Measurements from ENCODE around the gene NLRP14.

NLRP14 gene

GRCh38 chr11:7020183-7020917 is at the start of gene NLRP14, which contains the start of gene ZNF214:
Gene NLRP14 (plus strand): TSS chr11:7020479. CDS start chr11:7038587, 18,108 bp downstream.
Gene ZNF214 (minus strand): TSS chr11:7020346. CDS start chr11:7002835, 17,511 bp downstream.
- no peak for DNase-seq

GRCh38 chr11:6979365-6979764 is 40.9 kb upstream of the NLRP14 start:
- DNase-seq, result no peak

- DNase-seq, result no peak
These were observed 33.8 kb upstream of the NLRP14 start for GRCh38 chr11:6986487-6986886.

- DNase-seq, result no peak
These were observed 31.8 kb upstream of the NLRP14 start for GRCh38 chr11:6988506-6988905.

GRCh38 chr11:6991227-6991626 is 29.1 kb upstream of the NLRP14 start:
- no peak for DNase-seq

GRCh38 chr11:6992026-6992425 is 28.3 kb upstream of the NLRP14 start:
- no peak for DNase-seq

- no peak for DNase-seq
These were observed 27.5 kb upstream of the NLRP14 start for GRCh38 chr11:6992457-6993417.

GRCh38 chr11:6995703-6996102 is 24.6 kb upstream of the NLRP14 start:
- no peak for DNase-seq

- no peak for DNase-seq
These were observed 15.8 kb upstream of the NLRP14 start for GRCh38 chr11:7004482-7004881.

GRCh38 chr11:7014118-7014517 is 6.2 kb upstream of the NLRP14 start:
- DNase-seq, result no peak

- DNase-seq, result no peak
These were observed 4.3 kb upstream of the NLRP14 start for GRCh38 chr11:7016011-7016410.

GRCh38 chr11:7019500-7020182 is 638 bp upstream of the NLRP14 start:
- no peak for DNase-seq

GRCh38 chr11:7021318-7021717 is 1.0 kb downstream of the NLRP14 start:
- no peak for DNase-seq

GRCh38 chr11:7028141-7028540 is 7.9 kb downstream of the NLRP14 start:
- no peak for DNase-seq

GRCh38 chr11:7030836-7031235 is 10.6 kb downstream of the NLRP14 start:
- no peak for DNase-seq

- no peak for DNase-seq
These were observed 11.2 kb downstream of the NLRP14 start for GRCh38 chr11:7031471-7031871.

GRCh38 chr11:7032692-7033091 is 12.4 kb downstream of the NLRP14 start:
- no peak for DNase-seq

GRCh38 chr11:7034019-7034418 is 13.7 kb downstream of the NLRP14 start:
- DNase-seq, result no peak

- no peak for DNase-seq
These were observed 26.3 kb downstream of the NLRP14 start for GRCh38 chr11:7046474-7047175.

GRCh38 chr11:7050191-7050590 is 29.9 kb downstream of the NLRP14 start:
- no peak for DNase-seq

GRCh38 chr11:7056828-7057513 is 36.7 kb downstream of the NLRP14 start:
- no peak for DNase-seq

GRCh38 chr11:7057641-7058040 is 37.4 kb downstream of the NLRP14 start:
- DNase-seq, result no peak
